Ishikawa (cell line): ENCODE results near the gene PPAN.

Experiments used
- CEBPB ChIP-seq: IDR thresholded peaks from 2 replicates; pipeline ENCODE4 v1.6.1; 2012
- CREB1 ChIP-seq: IDR thresholded peaks from 2 replicates; pipeline ENCODE4 v1.6.1; 2012; ENCODE audit warnings: low read depth
- EGR1 ChIP-seq: IDR thresholded peaks from 2 replicates; pipeline ENCODE4 v1.6.1; 2012
- EP300 ChIP-seq: IDR thresholded peaks from 2 replicates; pipeline ENCODE4 v1.6.1; 2012; ENCODE audit warnings: borderline replicate concordance
- FOXM1 ChIP-seq: IDR thresholded peaks from 2 replicates; pipeline ENCODE4 v1.6.1; 2012; ENCODE audit warnings: low read depth, borderline replicate concordance
- MAX ChIP-seq: IDR thresholded peaks from 2 replicates; pipeline ENCODE4 v1.6.1; 2012
- NFIC ChIP-seq: IDR thresholded peaks from 2 replicates; pipeline ENCODE4 v1.6.1; 2012
- RAD21 ChIP-seq: IDR thresholded peaks from 2 replicates; pipeline ENCODE4 v1.6.1; 2012; ENCODE audit warnings: low read depth
- REST ChIP-seq: IDR thresholded peaks from 2 replicates; pipeline ENCODE4 v1.6.1; 2012; ENCODE audit warnings: low read depth, mild to moderate bottlenecking
- TAF1 ChIP-seq: IDR thresholded peaks from 2 replicates; pipeline ENCODE4 v1.6.1; 2012; ENCODE audit warnings: low read depth, mild to moderate bottlenecking
- TCF12 ChIP-seq: IDR thresholded peaks from 2 replicates; pipeline ENCODE4 v1.6.1; 2012; ENCODE audit warnings: low read depth
- TEAD4 ChIP-seq: IDR thresholded peaks from 2 replicates; pipeline ENCODE4 v1.6.1; 2012
- USF1 ChIP-seq: IDR thresholded peaks from 2 replicates; pipeline ENCODE4 v1.6.1; 2012
- YY1 ChIP-seq: IDR thresholded peaks from 2 replicates; pipeline ENCODE4 v1.6.1; 2012; ENCODE audit warnings: low read depth
- ZBTB7A ChIP-seq: IDR thresholded peaks from 2 replicates; pipeline ENCODE4 v1.6.1; 2012; ENCODE audit warnings: low read depth

The PPAN gene

GRCh38 chr19:10143681-10144080 lies 37.5 kb downstream of the PPAN start:
- TF ChIP-seq RAD21 (no peak), NFIC (no peak), CEBPB (no peak), EP300 (no peak), ZBTB7A (no peak), EGR1 (no peak), CREB1 (no peak), REST (no peak)

DNA sequence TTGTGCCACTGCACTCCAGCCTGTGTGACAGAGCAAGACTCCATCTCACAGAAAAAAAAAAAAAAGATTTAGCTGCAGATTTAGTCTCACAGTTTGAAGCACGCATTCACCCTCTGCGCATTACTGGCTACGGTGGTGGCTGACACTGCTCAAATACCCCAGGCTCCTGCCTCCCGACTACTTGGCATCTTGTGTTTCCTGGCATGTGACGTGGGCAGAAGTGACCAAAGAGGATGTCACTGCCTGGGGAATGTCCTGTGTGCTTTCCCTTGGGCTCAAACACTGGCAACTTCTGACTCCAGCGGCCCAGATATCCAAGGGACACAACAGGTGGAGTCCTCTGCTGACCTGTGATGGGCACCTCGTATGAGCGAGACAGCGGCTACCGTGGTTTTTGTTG lies 38.2 kb downstream of the PPAN start:
- no peak for TF ChIP-seq EP300
- TF ChIP-seq EGR1: no peak
- TF ChIP-seq TAF1: no peak
- TF ChIP-seq TEAD4: no peak
- no peak for TF ChIP-seq RAD21

GRCh38 chr19:10145031-10145430 lies 38.9 kb downstream of the PPAN start:
- TF ChIP-seq ZBTB7A (no peak), RAD21 (no peak), NFIC (no peak), TAF1 (no peak), REST (no peak), USF1 (no peak), EGR1 (no peak), TCF12 (no peak), CREB1 (no peak), CEBPB (no peak)

- TF ChIP-seq EP300 (no peak), USF1 (no peak), EGR1 (no peak), CEBPB (no peak), TEAD4 (no peak), YY1 (no peak), ZBTB7A (no peak), RAD21 (no peak), TAF1 (no peak), NFIC (no peak), MAX (no peak), REST (no peak), FOXM1 (no peak), TCF12 (no peak)
Observed at GRCh38 chr19:10146142-10146541, 40.0 kb downstream of the PPAN start.

- TF ChIP-seq EGR1 (no peak), CEBPB (no peak)
Observed at GRCh38 chr19:10149427-10149826, 43.3 kb downstream of the PPAN start.

GRCh38 chr19:10151521-10151920 lies 45.4 kb downstream of the PPAN start:
- no peak for TF ChIP-seq EGR1
- no peak for TF ChIP-seq TAF1
- no peak for TF ChIP-seq YY1
- no peak for TF ChIP-seq REST
- TF ChIP-seq CEBPB: no peak
- TF ChIP-seq EP300: no peak
- no peak for TF ChIP-seq RAD21
- no peak for TF ChIP-seq TCF12
- TF ChIP-seq CREB1: no peak
